H1 (cell line): ENCODE data around the gene ZNF33A. TPM values are rescaled to one million over a fixed set of nuclear protein-coding genes. Genes with fewer than 3 reads are reported as not detected.

Experiments used
- CTCF ChIA-PET: fragments of 300-600 bp; sonication (Branson Sonifier 250); formaldehyde crosslinking; loops from one replicate; lab custom pipeline; 2021; ENCODE audit not compliant: partially characterized antibody; lab: Charles Lee
- POLR2A ChIA-PET: fragments of 300-600 bp; sonication (Branson Sonifier 250); formaldehyde crosslinking; loops from one replicate; lab custom pipeline; 2021; ENCODE audit warnings: inconsistent platforms; ENCODE audit not compliant: partially characterized antibody; lab: Charles Lee
- DNase-seq, 2 experiments: peaks; one replicate each; pipeline versions ENCODE4 v3.0.0 to v3.0.0-alpha.2; 2010 to 2022; ENCODE audit warnings: low spot score in 2 of 2, low read depth in 1 of 2, mixed read lengths in 1 of 2
- FAIRE-seq: peaks from 2 replicates; lab custom pipeline; 2011; peaks lifted over from hg19 to GRCh38; lab: Jason Lieb, UNC
- H2AFZ ChIP-seq: 2 replicates; pipeline ENCODE4 v1.8.1; 2012; ENCODE audit warnings: low read length, inconsistent platforms
- H2AK5ac ChIP-seq: 2 replicates; pipeline ENCODE4 v1.6.1; 2013; ENCODE audit warnings: low read depth, low read length
- H2BK120ac ChIP-seq: replicated peaks from 2 replicates; pipeline ENCODE3; 2013; ENCODE audit warnings: low read depth, low read length, inconsistent platforms
- H2BK12ac ChIP-seq: 2 replicates; pipeline ENCODE4 v1.6.1; 2013; ENCODE audit warnings: low read depth, low read length
- H2BK15ac ChIP-seq: 2 replicates; pipeline ENCODE4 v1.6.1; 2013; ENCODE audit warnings: low read length
- H2BK20ac ChIP-seq: 2 replicates; pipeline ENCODE4 v1.6.1; 2013; ENCODE audit warnings: low read length
- H2BK5ac ChIP-seq: 2 replicates; pipeline ENCODE4 v1.6.1; 2013; ENCODE audit warnings: low read depth, low read length
- H3K14ac ChIP-seq: 2 replicates; pipeline ENCODE4 v1.6.1; 2013; ENCODE audit warnings: inconsistent platforms; ENCODE audit not compliant: insufficient read length
- H3K18ac ChIP-seq: 2 replicates; pipeline ENCODE4 v1.6.1; 2013; ENCODE audit warnings: low read length; ENCODE audit errors: extremely low read depth
- H3K23ac ChIP-seq: 2 replicates; pipeline ENCODE4 v1.6.1; 2013; ENCODE audit warnings: inconsistent platforms; ENCODE audit not compliant: insufficient read length
- H3K23me2 ChIP-seq: 2 replicates; pipeline ENCODE4 v1.6.1; 2013; ENCODE audit warnings: low read depth, low read length
- H3K27ac ChIP-seq: 2 replicates; pipeline ENCODE4 v1.6.1; 2011; ENCODE audit warnings: low read depth, low read length, inconsistent platforms
- H3K27me3 ChIP-seq, 4 experiments: replicated peaks in 1 of 4; 1 replicate in 1 of 4; 2 replicates in 3 of 4; pipeline versions ENCODE4 v1.6.1 to v1.8.1; 2011 to 2013; ENCODE audit warnings: low read length in 3 of 4, mild to moderate bottlenecking in 3 of 4, inconsistent platforms in 2 of 4, mixed read lengths in 2 of 4, moderate library complexity in 1 of 4; ENCODE audit not compliant: control insufficient read depth in 3 of 4, insufficient read depth in 3 of 4; ENCODE audit errors: extremely low read depth in 1 of 4
- H3K36me3 ChIP-seq, 4 experiments: 2 replicates each; pipeline versions ENCODE4 v1.6.1 to v1.8.1; 2011 to 2013; ENCODE audit warnings: mild to moderate bottlenecking in 4 of 4, low read length in 3 of 4, moderate library complexity in 2 of 4, control low read depth in 1 of 4, inconsistent platforms in 1 of 4; ENCODE audit not compliant: insufficient read depth in 4 of 4, control insufficient read depth in 2 of 4
- H3K4ac ChIP-seq: replicated peaks from 2 replicates; pipeline ENCODE3; 2013; ENCODE audit warnings: low read length, low read depth, mixed read lengths, inconsistent platforms; ENCODE audit not compliant: insufficient read length
- H3K4me1 ChIP-seq, 4 experiments: replicated peaks in 1 of 4; 1 replicate in 1 of 4; 2 replicates in 3 of 4; pipeline versions ENCODE4 v1.6.1 to v1.8.1; 2011 to 2013; ENCODE audit warnings: low read length in 3 of 4, inconsistent platforms in 2 of 4, mixed read lengths in 1 of 4; ENCODE audit not compliant: insufficient read depth in 4 of 4, control insufficient read depth in 3 of 4
- H3K4me2 ChIP-seq, 2 experiments: 2 replicates each; pipeline versions ENCODE4 v1.6.1 to v1.8.1; 2011 to 2013; ENCODE audit warnings: low read depth in 2 of 2, low read length in 2 of 2, control low read depth in 1 of 2, inconsistent platforms in 1 of 2, mild to moderate bottlenecking in 1 of 2; ENCODE audit not compliant: insufficient read depth in 1 of 2
- H3K4me3 ChIP-seq, 4 experiments: fragments of 200-600, 300-600 bp in 1 of 4; sonication (generic), shearing (Covaris generic), sonication (Bioruptor Twin) in 1 of 4; 2 replicates each; pipeline versions ENCODE4 v1.5.1 to v1.8.1; 2011 to 2016; ENCODE audit warnings: low read length in 4 of 4, low read depth in 3 of 4, control low read depth in 2 of 4, inconsistent platforms in 2 of 4, mild to moderate bottlenecking in 2 of 4, mixed read lengths in 1 of 4, moderate library complexity in 1 of 4; ENCODE audit not compliant: insufficient read depth in 2 of 4; ENCODE audit errors: extremely low read depth in 1 of 4
- H3K56ac ChIP-seq: replicated peaks from 2 replicates; pipeline ENCODE3; 2013; ENCODE audit warnings: low read depth, mild to moderate bottlenecking, mixed read lengths, low read length, inconsistent platforms; ENCODE audit not compliant: insufficient read length
- H3K79me1 ChIP-seq: 2 replicates; pipeline ENCODE4 v1.6.1; 2013; ENCODE audit warnings: low read depth, low read length, control low read depth
- H3K79me2 ChIP-seq, 2 experiments: 2 replicates each; pipeline versions ENCODE4 v1.6.1 to v1.8.1; 2012 to 2013; ENCODE audit warnings: low read length in 2 of 2, mild to moderate bottlenecking in 2 of 2, inconsistent platforms in 1 of 2; ENCODE audit not compliant: insufficient read depth in 2 of 2, control insufficient read depth in 1 of 2
- H3K9ac ChIP-seq, 4 experiments: replicated peaks in 1 of 4; 1 replicate in 1 of 4; 2 replicates in 3 of 4; pipeline versions ENCODE4 v1.6.1 to v1.8.1; 2011 to 2013; ENCODE audit warnings: low read depth in 3 of 4, low read length in 3 of 4, control low read depth in 2 of 4, mild to moderate bottlenecking in 2 of 4, moderate library complexity in 2 of 4, inconsistent platforms in 1 of 4; ENCODE audit errors: extremely low read depth in 1 of 4
- H3K9me3 ChIP-seq, 2 experiments: 2 replicates each; pipeline versions ENCODE4 v1.6.1 to v1.8.1; 2012 to 2013; ENCODE audit warnings: mild to moderate bottlenecking in 2 of 2, moderate library complexity in 2 of 2, control low read depth in 1 of 2, inconsistent platforms in 1 of 2, low read depth in 1 of 2, low read length in 1 of 2, mixed read lengths in 1 of 2; ENCODE audit not compliant: insufficient read depth in 2 of 2
- H4K20me1 ChIP-seq, 2 experiments: replicated peaks in 1 of 2; 2 replicates each; pipeline versions ENCODE3 to v1.8.1; 2011 to 2013; ENCODE audit warnings: inconsistent platforms in 2 of 2, low read length in 2 of 2, mild to moderate bottlenecking in 1 of 2; ENCODE audit not compliant: insufficient read depth in 2 of 2, control insufficient read depth in 1 of 2
- H4K5ac ChIP-seq: 2 replicates; pipeline ENCODE4 v1.6.1; 2013; ENCODE audit warnings: low read length, low read depth, mixed read lengths, inconsistent platforms; ENCODE audit not compliant: insufficient read length
- H4K8ac ChIP-seq: 2 replicates; pipeline ENCODE4 v1.8.0; 2013; ENCODE audit warnings: mild to moderate bottlenecking, moderate library complexity, low read length, inconsistent platforms; ENCODE audit not compliant: insufficient read depth; ENCODE audit errors: extremely low read depth
- H4K91ac ChIP-seq: replicated peaks from 2 replicates; pipeline ENCODE3; 2013; ENCODE audit warnings: low read length, mixed read lengths, inconsistent platforms; ENCODE audit not compliant: insufficient read length
- GABPA ChIP-seq: IDR thresholded peaks from 2 replicates; pipeline ENCODE4 v1.6.1; 2011; ENCODE audit warnings: mild to moderate bottlenecking, low read length, moderate library complexity, borderline replicate concordance; ENCODE audit not compliant: insufficient read depth
- GTF2F1 ChIP-seq: IDR thresholded peaks from 2 replicates; pipeline ENCODE4 v1.6.1; 2012; ENCODE audit warnings: low read depth, low read length, improper control_type of control experiment, borderline replicate concordance
- JUND ChIP-seq: IDR thresholded peaks from 2 replicates; pipeline ENCODE4 v1.6.1; 2011; ENCODE audit warnings: mild to moderate bottlenecking, improper control_type of control experiment, low read length
- KDM4A ChIP-seq: IDR thresholded peaks from one replicate; pipeline ENCODE4 v1.7.1; 2012; ENCODE audit warnings: low read depth, mild to moderate bottlenecking, moderate library complexity, low read length, inconsistent platforms; ENCODE audit not compliant: severe bottlenecking
- NANOG ChIP-seq: IDR thresholded peaks from 2 replicates; pipeline ENCODE4 v1.6.1; 2011; ENCODE audit warnings: low read length, low read depth, mild to moderate bottlenecking, inconsistent platforms; ENCODE audit not compliant: insufficient read depth, poor library complexity, severe bottlenecking
- POLR2A ChIP-seq, 2 experiments: IDR thresholded peaks; 1 replicate in 1 of 2; 2 replicates in 1 of 2; pipeline ENCODE4 v1.6.1; 2011; ENCODE audit warnings: low read depth in 2 of 2, low read length in 2 of 2, mild to moderate bottlenecking in 2 of 2; ENCODE audit errors: control extremely low read depth in 1 of 2
- WGBS, 2 experiments: shearing (Covaris generic) in 1 of 2; methylation state at CpG; one replicate each; pipeline versions ENCODE4 v1.1.6 to v1.1.7; 2013 to 2015; ENCODE audit warnings: low lambda C conversion rate in 2 of 2, mixed read lengths in 2 of 2, inconsistent platforms in 1 of 2, low coverage in 1 of 2, missing lambda C conversion rate in 1 of 2; ENCODE audit not compliant: insufficient replicate concordance in 2 of 2, insufficient coverage in 1 of 2, insufficient read length in 1 of 2; ENCODE audit errors: extremely low coverage in 1 of 2, missing lambda C conversion rate in 1 of 2; 5-methylcytosine and 5-hydroxymethylcytosine counted together
- polyA plus RNA-seq, 7 experiments: library from polyadenylated mRNA; depleted of rRNA in 3 of 7; stranded (reverse) in 5 of 7; unstranded in 2 of 7; fragments of >200 nt in 5 of 7; fragments of 200-250 nt in 2 of 7; gene quantifications; 1 replicate in 5 of 7; 2 replicates in 1 of 7; 4 replicates in 1 of 7; pipeline versions ENCODE4 v1.2.1 to v1.2.3, GENCODE V29; 2011 to 2013; ENCODE audit warnings: missing spikeins in 2 of 7, mixed read lengths in 2 of 7
- total RNA-seq: library from RNA; stranded (reverse); fragmentation: NEBNext Ultra II Directional; extraction: Animal tissue kit (Norgen Biotek cat#: 25700); gene quantifications from 2 replicates; pipeline ENCODE4 v1.2.1, GENCODE V29; 2021
- TF ChIP-seq, protein P1 (sequence below): IDR thresholded peaks from 2 replicates; pipeline ENCODE4 v1.6.1; 2012; ENCODE audit warnings: inconsistent platforms

The ZNF33A gene
- total and polyA plus RNA-seq, 2 of the 8 experiments (the other 6 are each of a cell fraction or from before 2014, with no cell fraction given), result 6.0 to 48.3 TPM

DNA sequence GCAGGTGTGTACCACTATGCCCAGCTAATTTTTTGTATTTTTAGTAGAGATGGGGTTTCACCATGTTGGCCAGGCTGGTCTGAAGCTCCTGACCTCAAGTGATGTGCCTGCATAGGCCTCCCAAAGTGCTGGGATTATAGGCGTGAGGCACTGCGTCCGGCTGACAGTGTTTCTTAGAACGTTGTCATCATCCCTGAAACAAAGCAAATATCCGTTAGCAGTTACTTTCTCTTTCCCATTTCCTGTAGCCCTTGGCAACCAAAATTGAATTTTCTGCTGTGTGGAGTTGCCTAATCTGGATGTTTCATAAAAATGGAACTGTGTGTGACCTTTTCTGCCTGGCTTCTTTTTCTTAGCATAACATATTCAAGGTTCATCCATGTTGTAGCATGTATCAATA lies 22.4 kb downstream of the ZNF33A start:
- Histone ChIP-seq H3K79me1 (no peaks in the 10 kb centered on the region), H2BK5ac (no peak overlapping the region), H2AFZ (no peak overlapping the region)
- CTCF ChIA-PET, result no interaction called here
- FAIRE-seq, result no peak
- TF ChIP-seq NANOG, result no peak
- TF ChIP-seq JUND, result no peak
- no peak for TF ChIP-seq GTF2F1
- no peak for TF ChIP-seq GABPA
- TF ChIP-seq, protein P1, sequence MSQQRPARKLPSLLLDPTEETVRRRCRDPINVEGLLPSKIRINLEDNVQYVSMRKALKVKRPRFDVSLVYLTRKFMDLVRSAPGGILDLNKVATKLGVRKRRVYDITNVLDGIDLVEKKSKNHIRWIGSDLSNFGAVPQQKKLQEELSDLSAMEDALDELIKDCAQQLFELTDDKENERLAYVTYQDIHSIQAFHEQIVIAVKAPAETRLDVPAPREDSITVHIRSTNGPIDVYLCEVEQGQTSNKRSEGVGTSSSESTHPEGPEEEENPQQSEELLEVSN, result no peak
- no peak for TF ChIP-seq KDM4A
- TF ChIP-seq POLR2A (IDR thresholded peaks at IDR 0.05; ENCODE audit: control extremely low read depth in 1 of 2, low read depth in 2 of 2, low read length in 2 of 2), result no peak
- TF ChIP-seq, all 59 proteins: peak for 0
- Histone ChIP-seq H2BK120ac (no peak overlapping the region), H3K9ac (no peak overlapping the region), H3K23ac (no peak overlapping the region), H4K5ac (no peak overlapping the region), H2BK12ac (no peak overlapping the region), H2AK5ac (no peak overlapping the region), H3K4me3 (no peak overlapping the region), H3K4me2 (no peak overlapping the region), H4K20me1 (no peaks in the 10 kb centered on the region), H3K36me3 (peaks cover 2 to 14% (median 5%) of the 10 kb centered on the region in 4 experiments; a peak in 5 of 8 replicates), H3K27me3 (no peaks in the 10 kb centered on the region), H3K14ac (no peak overlapping the region), H3K4me1 (no peaks in the 10 kb centered on the region), H4K91ac (no peak overlapping the region), H3K56ac (no peak overlapping the region), H4K8ac (no peak overlapping the region), H2BK20ac (no peak overlapping the region), H3K9me3 (no peaks in the 10 kb centered on the region), H3K27ac (no peak overlapping the region), H3K4ac (no peak overlapping the region), H3K18ac (no peak overlapping the region), H3K23me2 (no peaks in the 10 kb centered on the region), H3K79me2 (no peaks in the 10 kb centered on the region), H2BK15ac (no peak overlapping the region)
- no peak for DNase-seq
- 96% methylated on average over 5 of the region's 5 CpGs; no CpG with 5 or more reads in 1 of the 2 experiments for WGBS, 2 experiments
- POLR2A ChIA-PET, result interaction anchor here (0.9 kb wide), 1 partner anchor 20 kb away, joined by 3 read pairs; no protein-coding TSS in a partner anchor
